GM19023 (cell line): ENCODE results near the gene MED13L.

Source experiments
- ATAC-seq: cut with Tn5 transposase; IDR thresholded peaks from one replicate; pipeline ENCODE4 v1.9.1; 2021; ENCODE audit warnings: mild to moderate bottlenecking, moderate library complexity; ENCODE audit not compliant: unreplicated experiment

MED13L gene

GRCh38 chr12:116277467-116278278 is at the start of gene MED13L:
Gene MED13L, minus strand, starts transcription at chr12:116277693. Its CDS starts 562 bp downstream, at chr12:116277131.
- ATAC-seq, result peak; percentile 89

GRCh38 chr12:116325336-116325664 is 47.8 kb upstream of the MED13L start:
- peak; percentile 77 for ATAC-seq

GRCh38 chr12:116324654-116325335 is 47.3 kb upstream of the MED13L start:
- no peak for ATAC-seq

GRCh38 chr12:116323406-116324386 is 46.2 kb upstream of the MED13L start:
- no peak for ATAC-seq

GRCh38 chr12:116321913-116322312 is 44.4 kb upstream of the MED13L start:
- ATAC-seq, result no peak

- ATAC-seq, result no peak
These were observed 43.3 kb upstream of the MED13L start for GRCh38 chr12:116320791-116321217.

- no peak for ATAC-seq
These were observed 42.6 kb upstream of the MED13L start for GRCh38 chr12:116319898-116320621.

- no peak for ATAC-seq
These were observed 41.9 kb upstream of the MED13L start for GRCh38 chr12:116319233-116319897.

GRCh38 chr12:116318576-116319232 is 41.2 kb upstream of the MED13L start:
- ATAC-seq, result no peak

- ATAC-seq, result no peak
These were observed 40.6 kb upstream of the MED13L start for GRCh38 chr12:116317986-116318575.

GRCh38 chr12:116317139-116317538 is 39.6 kb upstream of the MED13L start:
- no peak for ATAC-seq

- no peak for ATAC-seq
These were observed 37.0 kb upstream of the MED13L start for GRCh38 chr12:116314477-116314876.

GRCh38 chr12:116313194-116313927 is 35.9 kb upstream of the MED13L start:
- no peak for ATAC-seq

GRCh38 chr12:116310082-116310481 is 32.6 kb upstream of the MED13L start:
- ATAC-seq, result no peak

GRCh38 chr12:116309343-116309742 is 31.9 kb upstream of the MED13L start:
- no peak for ATAC-seq

GRCh38 chr12:116308647-116309046 is 31.2 kb upstream of the MED13L start:
- no peak for ATAC-seq

- no peak for ATAC-seq
These were observed 29.5 kb upstream of the MED13L start for GRCh38 chr12:116306968-116307367.

GRCh38 chr12:116306506-116306905 is 29.0 kb upstream of the MED13L start:
- no peak for ATAC-seq
